Measurements from ENCODE around the gene FRMPD1. TPM values are rescaled to one million over a fixed set of nuclear protein-coding genes. Genes with fewer than 3 reads are reported as not detected.

The FRMPD1 gene
- total and polyA plus RNA-seq, 9 donors: 0.01 to 0.46 (median 0.26) TPM; not detected in 4

DNA sequence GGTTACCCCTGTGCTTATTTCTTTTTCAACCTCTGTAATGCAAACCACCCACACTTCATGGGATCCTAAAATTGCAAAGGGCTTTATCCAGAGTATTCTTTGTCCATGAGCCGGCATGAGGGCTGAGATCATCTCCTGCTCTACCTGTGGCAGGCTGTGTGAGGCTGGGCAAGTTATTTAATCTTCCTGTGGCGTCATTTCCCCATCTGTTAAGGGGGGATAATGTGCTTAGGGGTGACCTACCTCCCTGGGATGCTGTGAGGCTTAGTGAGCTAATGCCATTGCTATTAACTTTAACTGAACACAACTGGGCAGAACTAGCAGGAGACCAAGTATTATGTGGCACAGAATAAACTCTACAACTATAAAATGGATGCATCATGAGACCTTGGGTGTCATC is 17.0 kb downstream of the FRMPD1 start:
- no peaks in the 10 kb centered on the region for H3K27me3 ChIP-seq

DNA sequence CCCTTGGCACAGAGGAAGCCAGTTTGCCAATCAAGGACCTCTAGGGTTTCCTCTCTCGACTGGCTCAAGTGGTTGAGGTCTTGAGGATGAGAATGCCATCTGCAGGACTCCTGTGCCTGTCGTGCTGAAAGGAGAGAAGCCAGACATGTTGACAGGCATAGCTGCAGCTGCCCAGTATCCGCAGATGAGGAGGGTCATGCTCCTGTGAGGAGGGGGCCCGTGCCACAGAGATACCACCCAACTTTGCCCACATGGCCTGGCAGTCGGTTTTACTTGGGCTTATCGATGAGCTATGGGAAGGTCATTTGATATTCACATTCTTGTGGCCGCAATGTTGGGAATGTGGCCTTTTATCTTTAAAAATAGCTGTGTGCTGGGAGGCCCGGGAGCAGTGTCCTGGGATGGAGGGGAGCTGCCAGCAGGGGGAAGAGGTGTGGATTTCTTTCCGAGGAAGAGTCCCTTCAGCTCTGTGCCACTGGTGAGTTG is 17.4 kb downstream of the FRMPD1 start:
- Histone ChIP-seq H3K27me3 (no peaks in the 10 kb centered on the region), H3K27ac (no peak overlapping the region), H3K4me1 (ENCODE audit: insufficient read depth) (no peaks in the 10 kb centered on the region), H3K4me3 (no peak overlapping the region), H3K36me3 (no peaks in the 10 kb centered on the region), H3K9me3 (no peaks in the 10 kb centered on the region)
- no peak for DNase-seq
- intact Hi-C loops (cut with DNase I): no loop called here
- TF ChIP-seq, protein P1, sequence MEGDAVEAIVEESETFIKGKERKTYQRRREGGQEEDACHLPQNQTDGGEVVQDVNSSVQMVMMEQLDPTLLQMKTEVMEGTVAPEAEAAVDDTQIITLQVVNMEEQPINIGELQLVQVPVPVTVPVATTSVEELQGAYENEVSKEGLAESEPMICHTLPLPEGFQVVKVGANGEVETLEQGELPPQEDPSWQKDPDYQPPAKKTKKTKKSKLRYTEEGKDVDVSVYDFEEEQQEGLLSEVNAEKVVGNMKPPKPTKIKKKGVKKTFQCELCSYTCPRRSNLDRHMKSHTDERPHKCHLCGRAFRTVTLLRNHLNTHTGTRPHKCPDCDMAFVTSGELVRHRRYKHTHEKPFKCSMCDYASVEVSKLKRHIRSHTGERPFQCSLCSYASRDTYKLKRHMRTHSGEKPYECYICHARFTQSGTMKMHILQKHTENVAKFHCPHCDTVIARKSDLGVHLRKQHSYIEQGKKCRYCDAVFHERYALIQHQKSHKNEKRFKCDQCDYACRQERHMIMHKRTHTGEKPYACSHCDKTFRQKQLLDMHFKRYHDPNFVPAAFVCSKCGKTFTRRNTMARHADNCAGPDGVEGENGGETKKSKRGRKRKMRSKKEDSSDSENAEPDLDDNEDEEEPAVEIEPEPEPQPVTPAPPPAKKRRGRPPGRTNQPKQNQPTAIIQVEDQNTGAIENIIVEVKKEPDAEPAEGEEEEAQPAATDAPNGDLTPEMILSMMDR (IDR thresholded peaks at IDR 0.05): no peak
- TF ChIP-seq EP300 (IDR thresholded peaks at IDR 0.05): no peak
- 16 to 20% (median 16%) methylated on average over 9 of the region's 9 CpGs for WGBS, 3 donors

More for the DNA sequence above, 17.0 kb downstream of the FRMPD1 start:
- Histone ChIP-seq H3K4me3 (no peak overlapping the region), H3K27ac (no peak overlapping the region), H3K9me3 (no peaks in the 10 kb centered on the region), H3K4me1 (ENCODE audit: insufficient read depth) (no peaks in the 10 kb centered on the region), H3K36me3 (no peaks in the 10 kb centered on the region)
- TF ChIP-seq, protein P1 (IDR thresholded peaks at IDR 0.05): no peak
- TF ChIP-seq POLR2A (IDR thresholded peaks at IDR 0.05) (no peak), EP300 (IDR thresholded peaks at IDR 0.05) (no peak)
- WGBS, 3 donors: 55 to 88% (median 76%) methylated on average over 2 of the region's 2 CpGs
- DNase-seq: no peak
- intact Hi-C loops (cut with DNase I): no loop called here

DNA sequence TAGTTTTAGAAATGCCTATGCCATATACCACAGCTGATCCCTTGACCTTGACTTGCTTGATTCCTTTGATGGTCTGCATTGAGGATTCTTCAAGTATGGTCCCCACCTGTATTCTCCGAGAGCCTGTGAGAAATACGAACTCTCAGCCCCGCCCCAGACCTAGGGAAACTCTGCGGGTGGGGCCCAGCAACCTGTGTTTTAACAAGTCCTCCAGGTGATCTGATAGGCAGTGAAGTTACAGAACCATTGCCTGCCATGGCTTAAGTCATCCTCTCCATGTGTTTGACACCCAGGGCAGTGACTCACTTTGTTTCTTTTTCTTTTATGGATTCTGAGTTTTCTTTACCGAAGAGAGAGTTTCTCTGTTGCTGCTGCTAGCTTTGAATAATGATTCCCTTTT is 18.5 kb downstream of the FRMPD1 start:
- no peak for TF ChIP-seq EP300 (IDR thresholded peaks at IDR 0.05)
- TF ChIP-seq, protein P1 (IDR thresholded peaks at IDR 0.05): no peak
- no peak for TF ChIP-seq POLR2A (IDR thresholded peaks at IDR 0.05)
- no peak for DNase-seq
- WGBS, 3 donors: 71 to 72% (median 71%) methylated on average over 5 of the region's 5 CpGs
- Histone ChIP-seq H3K9me3 (no peaks in the 10 kb centered on the region), H3K4me1 (ENCODE audit: insufficient read depth) (no peaks in the 10 kb centered on the region), H3K27me3 (no peaks in the 10 kb centered on the region), H3K4me3 (no peak overlapping the region), H3K36me3 (no peaks in the 10 kb centered on the region), H3K27ac (no peak overlapping the region)
- intact Hi-C loops (cut with DNase I): no loop called here

DNA sequence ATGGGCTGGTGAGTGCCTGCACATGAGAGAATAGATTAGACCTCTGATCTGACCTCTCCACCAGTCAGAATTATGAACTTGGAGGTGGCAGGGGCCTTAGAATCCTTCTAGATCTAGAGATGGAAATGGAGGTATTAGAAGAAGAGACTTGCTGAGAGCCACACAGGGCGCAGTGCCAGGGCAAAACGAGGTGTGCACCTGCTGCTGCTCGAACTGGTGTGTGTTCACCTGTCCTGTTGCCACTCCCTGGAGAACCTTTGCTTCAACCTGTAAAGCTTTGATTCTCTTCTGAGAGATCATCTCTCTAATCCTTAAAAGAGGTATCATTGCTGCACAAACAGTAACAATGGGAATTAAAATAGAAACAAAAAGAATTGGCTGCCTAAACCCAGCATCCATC is 24.9 kb downstream of the FRMPD1 start:
- TF ChIP-seq POLR2A (IDR thresholded peaks at IDR 0.05): no peak
- TF ChIP-seq, protein P1 (IDR thresholded peaks at IDR 0.05): no peak
- TF ChIP-seq EP300 (IDR thresholded peaks at IDR 0.05): no peak
- DNase-seq: no peak
- Histone ChIP-seq H3K27me3 (no peaks in the 10 kb centered on the region), H3K27ac (no peak overlapping the region), H3K9me3 (no peaks in the 10 kb centered on the region), H3K36me3 (no peaks in the 10 kb centered on the region), H3K4me1 (ENCODE audit: insufficient read depth) (no peaks in the 10 kb centered on the region), H3K4me3 (no peak overlapping the region)
- WGBS, 3 donors: 71 to 87% (median 86%) methylated on average over 3 of the region's 3 CpGs
- intact Hi-C loops (cut with DNase I): no loop called here

Measured in ovary (tissue), 9 donors.